Stimulated activated CD8-positive, alpha-beta memory T cell treated with anti-CD3 and anti-CD28 coated beads, Interleukin-12 subunit alpha, Interleukin-12 subunit beta, amount 100 ng/mL, for 24 hours (primary cell): Measurements from ENCODE around the gene THBD.

Experiments used
- DNase-seq: peaks from one replicate; pipeline ENCODE4 v3.0.0-alpha.2; 2020; ENCODE audit errors: extremely low read depth

THBD gene

DNA sequence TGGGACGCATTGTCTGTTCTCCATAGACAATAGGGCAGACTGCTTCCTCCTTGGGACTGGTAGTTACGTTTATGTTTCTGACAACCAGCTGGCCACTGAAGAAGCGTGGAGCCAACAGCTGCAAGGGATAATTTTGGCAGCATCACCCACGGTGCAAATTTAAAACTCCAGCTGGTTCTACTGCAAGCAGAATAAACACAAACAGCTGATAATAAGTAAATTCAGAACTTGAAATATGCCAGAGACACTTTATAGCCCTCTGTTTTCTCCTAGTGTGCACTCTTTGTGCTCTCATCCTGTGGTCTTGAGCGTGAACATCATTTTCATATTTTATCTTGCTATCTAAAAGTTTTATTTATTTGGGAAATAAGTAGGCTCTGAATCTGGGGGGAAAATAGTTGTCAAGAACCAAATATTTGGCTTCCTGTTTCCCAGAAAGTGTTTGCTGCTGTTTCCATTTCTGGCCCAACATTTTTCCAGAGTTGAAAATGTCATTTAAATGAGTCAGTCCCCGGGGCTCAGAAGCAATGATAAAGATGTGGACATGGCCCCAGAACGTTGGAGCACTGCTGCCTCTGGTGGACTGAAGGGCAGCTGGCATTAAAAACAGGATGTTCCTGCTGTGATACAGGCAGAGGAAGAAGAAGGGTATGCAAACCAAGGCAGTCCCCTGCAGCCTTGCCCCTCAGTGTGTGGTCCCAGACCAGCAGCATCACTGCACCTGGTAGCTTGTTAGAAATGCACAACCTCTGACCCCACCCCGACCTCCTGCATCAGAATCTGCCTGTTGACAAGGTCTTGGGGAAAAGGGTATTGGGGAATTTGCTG lies 12.5 kb upstream of the THBD start:
- no peak for DNase-seq

DNA sequence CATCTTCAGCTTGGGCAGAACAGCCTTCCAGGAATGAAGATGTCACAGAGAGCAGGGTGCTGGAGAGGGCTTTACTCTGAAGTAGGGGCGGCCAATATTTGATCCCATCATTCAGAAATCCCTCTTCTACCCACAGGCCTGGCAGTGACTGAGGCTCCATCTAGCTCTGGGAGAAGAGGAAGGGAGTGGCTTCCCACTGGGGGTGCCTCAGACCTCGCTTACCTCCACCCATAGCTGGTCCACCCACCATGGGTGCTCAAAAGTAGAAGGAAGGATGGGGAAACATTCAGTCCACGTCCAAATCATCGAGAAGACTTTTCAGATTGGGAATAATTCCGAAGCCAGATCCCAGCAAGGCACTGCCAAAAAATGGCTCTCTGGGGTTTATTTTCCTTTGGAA lies 11.8 kb upstream of the THBD start:
- DNase-seq = no peak

DNA sequence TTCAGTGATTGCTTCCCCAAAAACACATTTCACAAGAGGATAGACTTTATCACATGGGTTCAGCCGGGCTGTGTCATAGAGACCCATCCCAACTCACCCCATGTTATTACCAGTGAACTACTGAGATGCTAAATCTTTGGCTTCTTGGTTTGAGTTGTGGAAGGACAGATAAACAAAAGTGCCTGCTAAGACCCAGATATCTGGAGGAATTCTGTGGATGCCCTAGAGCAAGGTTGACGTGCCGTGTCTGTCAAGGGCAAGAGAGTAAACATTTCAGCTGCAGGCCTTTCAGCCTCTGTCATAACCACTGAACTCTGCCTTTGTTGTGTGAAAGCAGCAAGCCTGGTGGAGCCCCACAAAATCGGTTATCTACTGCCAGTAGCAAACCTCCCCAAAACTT lies 11.2 kb upstream of the THBD start:
- DNase-seq = no peak

GRCh38 chr20:23059846-23060245 lies 10.4 kb upstream of the THBD start:
- no peak for DNase-seq

- no peak for DNase-seq
Measured at GRCh38 chr20:23059001-23059400, 9.5 kb upstream of the THBD start.

GRCh38 chr20:23058240-23058639 lies 8.8 kb upstream of the THBD start:
- DNase-seq = no peak

- no peak for DNase-seq
Measured at GRCh38 chr20:23052904-23053303, 3.4 kb upstream of the THBD start.

DNA sequence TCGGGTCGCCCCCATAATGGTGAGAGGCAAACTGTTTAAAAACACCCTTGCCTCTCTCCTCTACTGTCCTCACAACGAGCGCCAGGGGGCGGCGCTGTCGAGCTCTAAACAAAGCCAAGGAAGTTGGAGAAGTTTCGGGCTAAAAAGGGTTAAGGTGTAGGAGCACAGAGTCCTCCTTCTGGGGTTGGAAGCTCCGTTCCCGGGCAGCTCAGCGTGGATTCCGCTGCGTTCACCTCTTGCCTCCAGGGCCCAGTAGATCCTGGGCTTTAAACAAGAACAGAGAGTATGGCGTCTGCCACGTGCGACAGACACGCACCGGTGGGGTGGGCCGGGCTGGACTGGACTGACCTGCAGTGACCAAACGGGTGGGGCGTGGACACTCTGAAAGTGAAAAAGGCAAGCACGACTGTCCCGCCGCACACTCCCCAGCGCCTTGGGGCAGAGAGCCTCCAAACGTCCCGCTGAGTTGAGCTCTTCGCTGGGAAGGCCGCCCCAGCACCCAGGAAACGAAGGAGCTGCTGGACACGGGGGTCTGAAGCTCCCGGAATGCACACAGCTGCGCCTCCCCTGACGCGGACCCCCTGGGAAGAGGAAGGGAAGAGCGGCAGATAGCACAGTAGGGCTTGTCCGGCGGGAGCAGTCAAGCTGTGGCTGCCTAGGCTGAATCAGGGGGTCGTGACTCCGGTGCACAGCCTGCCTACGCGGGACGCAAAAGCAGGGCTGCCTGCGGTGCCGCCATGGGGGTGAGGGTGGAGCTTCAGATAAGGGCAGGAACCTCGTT lies 1.6 kb upstream of the THBD start:
- DNase-seq = no peak

- no peak for DNase-seq
Measured at GRCh38 chr20:23050076-23050838, 785 bp upstream of the THBD start.

- DNase-seq = no peak
Measured at GRCh38 chr20:23048283-23049200, 930 bp downstream of the THBD start.

DNA sequence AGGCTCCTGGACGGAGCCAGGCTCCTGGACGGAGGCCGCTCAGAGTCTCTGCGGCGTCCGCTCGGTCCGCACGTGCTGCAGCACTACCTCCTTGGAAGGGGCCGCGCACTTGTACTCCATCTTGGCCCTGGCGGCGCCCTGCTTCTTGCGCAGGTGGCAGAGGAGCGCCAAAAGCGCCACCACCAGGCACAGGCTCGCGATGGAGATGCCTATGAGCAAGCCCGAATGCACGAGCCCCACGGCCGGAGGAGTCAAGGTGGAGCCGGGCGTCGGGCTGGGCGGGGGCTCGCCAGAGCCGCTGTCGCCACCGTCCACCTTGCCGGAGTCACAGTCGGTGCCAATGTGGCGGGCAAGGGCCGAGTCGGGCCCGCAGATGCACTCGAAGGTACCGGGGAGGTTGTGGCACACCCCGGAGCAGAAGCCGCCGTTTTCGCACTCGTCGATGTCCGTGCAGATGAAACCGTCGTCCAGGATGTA lies 1.7 kb downstream of the THBD start:
- no peak for DNase-seq

DNA sequence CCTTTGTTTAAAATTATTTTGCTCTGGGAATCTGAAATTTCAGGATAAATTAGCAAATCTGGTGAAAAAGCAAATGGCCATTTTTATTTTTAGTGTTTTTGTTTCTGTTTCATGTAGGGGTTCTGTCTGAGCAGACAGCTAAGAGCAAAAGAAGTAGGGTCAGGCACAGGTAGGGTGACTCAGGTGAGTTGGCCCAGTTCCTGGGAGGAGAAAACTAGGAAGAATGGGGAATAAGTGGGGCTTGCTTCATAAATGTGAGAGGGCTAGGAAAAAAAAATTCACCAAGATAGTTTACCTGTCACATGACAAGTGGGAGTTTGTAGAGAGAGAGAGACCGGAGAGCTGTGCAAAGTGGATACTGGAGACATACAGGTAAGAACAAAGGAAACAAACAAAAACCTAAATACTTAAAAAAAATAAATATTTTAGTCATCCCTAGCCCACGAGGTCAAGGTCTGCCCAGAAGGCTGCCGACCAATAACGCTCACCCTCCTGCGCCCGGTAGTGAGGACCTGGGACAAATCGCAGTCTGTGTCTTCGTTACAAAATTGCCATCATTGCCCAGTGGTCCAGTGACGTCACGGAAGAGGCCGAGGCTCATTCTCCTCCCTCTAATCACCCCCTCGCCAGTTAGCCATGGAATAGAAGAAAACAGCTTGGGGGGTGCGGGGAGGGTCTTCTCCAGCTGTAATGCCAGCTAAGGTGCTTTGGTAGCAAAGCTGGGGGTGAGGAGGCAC lies 2.3 kb downstream of the THBD start:
- no peak for DNase-seq

GRCh38 chr20:23046431-23046830 lies 3.0 kb downstream of the THBD start:
- no peak for DNase-seq

- DNase-seq = no peak
Measured at GRCh38 chr20:23043376-23043775, 6.1 kb downstream of the THBD start.

- no peak for DNase-seq
Measured at GRCh38 chr20:23042270-23042669, 7.2 kb downstream of the THBD start.

DNA sequence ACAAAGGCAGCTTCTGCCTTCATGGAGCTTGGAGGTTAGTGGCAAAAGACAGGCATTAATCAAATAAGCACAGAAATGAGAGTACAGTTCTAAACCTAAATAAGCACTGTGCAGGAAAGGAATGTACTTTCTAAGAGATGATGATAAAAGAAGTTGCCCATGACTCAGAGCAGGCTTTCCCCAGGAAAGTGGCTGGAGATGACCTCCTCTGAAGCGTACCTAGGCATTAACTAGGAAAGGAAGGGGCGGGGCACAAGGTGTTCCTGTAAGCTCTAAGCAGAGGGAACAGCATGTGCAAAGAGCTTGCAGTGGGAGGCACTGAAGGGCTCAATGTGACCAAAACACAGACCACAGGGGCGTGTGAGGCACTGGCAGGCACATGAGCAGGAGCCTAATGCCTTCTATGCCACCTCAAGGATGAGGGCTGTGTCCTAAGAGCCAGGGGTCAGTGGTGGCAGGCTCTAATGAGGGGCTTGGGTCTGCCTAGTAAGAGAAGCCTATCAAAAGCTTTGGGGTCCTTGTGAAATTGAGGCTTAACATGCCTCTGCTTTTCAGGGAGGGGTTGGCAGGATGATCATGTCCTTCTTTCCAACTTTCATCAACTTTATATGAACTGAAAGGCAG lies 9.5 kb downstream of the THBD start:
- DNase-seq = no peak

DNA sequence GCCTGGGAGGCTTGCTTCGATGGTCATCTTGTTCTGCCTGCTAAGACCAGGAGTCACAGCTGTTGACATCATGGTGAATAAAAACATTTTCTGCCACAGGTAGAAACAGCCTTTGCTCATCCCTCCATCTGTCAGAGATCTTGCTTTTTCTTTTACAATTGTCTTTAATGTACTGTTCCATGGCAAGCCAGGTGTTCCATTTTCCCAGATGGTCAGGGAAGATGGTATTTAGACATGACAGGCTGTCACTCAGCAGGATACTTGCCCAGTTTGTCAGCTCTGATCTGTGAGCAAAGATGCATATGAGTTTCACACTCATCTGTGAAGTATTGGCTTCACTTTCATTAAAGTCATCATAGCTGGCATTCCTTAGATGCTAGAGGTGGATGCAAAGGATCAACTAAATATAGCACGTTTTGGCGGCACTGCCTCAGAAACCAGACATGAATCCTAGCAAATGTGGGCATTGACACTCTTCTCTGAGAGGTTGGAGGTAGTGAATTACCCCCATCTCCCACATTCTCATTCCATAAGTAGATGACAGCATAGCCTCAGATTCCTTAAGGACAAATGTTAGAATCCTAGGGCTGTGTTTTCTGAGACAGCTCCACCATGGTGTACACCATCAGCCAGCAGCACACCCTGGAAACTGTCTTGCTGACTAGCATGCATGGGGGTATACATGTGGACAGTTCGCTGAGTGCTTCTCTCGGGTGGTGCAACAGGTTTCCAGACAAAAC lies 10.2 kb downstream of the THBD start:
- DNase-seq = no peak

DNA sequence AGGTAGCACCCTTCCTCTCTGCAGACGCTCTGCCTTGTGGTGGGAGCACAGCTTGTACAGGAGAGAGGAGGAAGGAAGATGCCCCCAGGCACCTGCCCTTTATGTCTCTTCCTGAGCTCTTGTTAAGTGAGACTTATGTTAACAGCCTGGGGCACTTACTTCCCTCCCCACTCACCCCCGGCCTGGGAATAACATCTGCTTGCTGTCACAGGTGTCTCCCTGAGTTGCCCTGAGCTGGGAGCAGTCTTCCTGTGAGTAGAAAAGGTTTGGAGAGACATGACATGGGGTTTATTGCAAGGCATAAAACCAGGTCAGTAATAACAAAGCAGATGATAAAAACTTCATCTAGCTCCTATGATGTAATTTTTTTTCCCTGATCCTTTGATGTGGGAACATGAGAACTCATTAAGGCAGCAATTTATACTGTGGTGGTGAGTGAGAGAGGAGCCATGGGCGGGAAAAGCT lies 12.4 kb downstream of the THBD start:
- DNase-seq = no peak

- no peak for DNase-seq
Measured at GRCh38 chr20:23036371-23036770, 13.1 kb downstream of the THBD start.
